Measurements from ENCODE around the gene THBS2.

- TF ChIP-seq CTCF (IDR thresholded peaks at IDR 0.05), result no peak
- TF ChIP-seq POLR2A (IDR thresholded peaks at IDR 0.05), result no peak
These were observed 16.0 kb downstream of the THBS2 start for GRCh38 chr6:169237496-169238134.

Measured in Peyer's patch (tissue), 4 donors.